ENCODE data around the gene GNL1.
"Not testable (repeated sequence)": the region's sequence is repeated elsewhere in the genome, so short reads cannot be mapped to it uniquely, and the experiment has no call there.

Gene GNL1

GRCh38 chr6:30529349-30529875 is 26.9 kb downstream of the GNL1 start:
- not testable (repeated sequence) for DNase-seq

- DNase-seq, result not testable (repeated sequence)
Measured at GRCh38 chr6:30526444-30526843, 29.8 kb downstream of the GNL1 start.

GRCh38 chr6:30521952-30522351 is 34.3 kb downstream of the GNL1 start:
- DNase-seq, result not testable (repeated sequence)

GRCh38 chr6:30521082-30521481 is 35.2 kb downstream of the GNL1 start:
- DNase-seq, result not testable (repeated sequence)

DNA sequence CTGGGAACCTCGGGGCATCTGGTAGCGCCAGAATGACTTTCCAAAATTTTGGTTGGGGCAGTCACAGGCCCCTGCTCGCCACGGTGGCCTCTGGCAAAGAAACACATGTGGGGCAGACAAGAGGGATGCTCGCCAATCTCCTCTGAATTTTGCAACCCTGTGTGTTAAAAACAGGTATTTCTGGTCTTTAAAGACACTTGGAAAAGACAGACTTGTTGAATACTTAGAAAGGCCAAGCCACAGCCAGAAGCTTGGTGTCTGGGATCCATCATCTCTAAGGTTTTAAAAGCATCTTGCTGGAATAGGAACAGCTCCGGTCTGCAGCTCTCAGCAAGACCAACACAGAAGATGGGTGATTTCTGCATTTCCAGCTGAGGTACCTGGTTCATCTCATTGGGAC is 35.8 kb downstream of the GNL1 start:
- no peak for DNase-seq

DNA sequence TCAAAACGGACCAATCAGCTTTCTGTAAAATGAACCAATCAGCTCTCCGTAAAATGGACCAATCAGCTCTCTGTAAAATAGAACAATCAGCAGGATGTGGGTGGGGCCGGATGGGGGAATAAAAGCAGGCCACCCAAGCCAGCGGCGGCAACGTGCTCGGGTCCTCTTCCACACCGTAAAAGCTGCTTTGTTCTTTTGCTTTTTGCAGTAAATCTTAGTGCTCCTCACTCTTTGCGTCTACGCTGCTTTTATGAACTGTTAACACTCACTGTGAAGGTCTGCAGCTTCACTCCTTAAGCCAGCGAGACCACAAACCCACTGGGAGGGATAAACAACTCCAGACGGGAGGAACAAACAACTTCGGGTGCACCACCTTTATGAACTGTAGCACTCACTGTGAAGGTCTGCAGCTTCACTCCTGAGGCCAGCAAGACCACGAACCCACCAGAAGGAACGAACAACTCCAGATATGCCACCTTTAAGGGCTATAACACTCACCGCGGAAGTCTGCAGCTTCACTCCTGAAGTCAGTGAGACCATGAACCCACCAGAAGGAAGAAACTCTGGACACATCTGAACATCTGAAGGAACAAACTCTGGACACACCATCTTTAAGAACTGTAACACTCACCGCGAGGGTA is 37.7 kb downstream of the GNL1 start:
- DNase-seq, result not testable (repeated sequence)

- DNase-seq, result not testable (repeated sequence)
Measured at GRCh38 chr6:30517767-30518504, 38.4 kb downstream of the GNL1 start.

DNA sequence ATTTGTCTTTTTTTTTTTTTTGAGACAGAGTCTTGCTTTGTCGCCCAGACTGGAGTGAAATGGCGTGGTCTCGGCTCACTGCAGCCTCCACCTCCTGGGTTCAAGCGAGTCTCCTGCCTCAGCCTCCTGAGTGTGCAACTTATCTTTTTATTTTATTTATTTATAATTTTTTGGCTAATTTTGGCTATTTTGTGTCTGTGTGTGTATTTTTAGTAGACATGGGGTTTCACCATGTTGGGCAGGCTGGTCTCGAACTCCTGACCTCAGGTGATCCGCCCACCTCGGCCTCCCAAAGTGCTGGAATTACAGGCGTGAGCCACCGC is 39.6 kb downstream of the GNL1 start:
- not testable (repeated sequence) for DNase-seq

DNA sequence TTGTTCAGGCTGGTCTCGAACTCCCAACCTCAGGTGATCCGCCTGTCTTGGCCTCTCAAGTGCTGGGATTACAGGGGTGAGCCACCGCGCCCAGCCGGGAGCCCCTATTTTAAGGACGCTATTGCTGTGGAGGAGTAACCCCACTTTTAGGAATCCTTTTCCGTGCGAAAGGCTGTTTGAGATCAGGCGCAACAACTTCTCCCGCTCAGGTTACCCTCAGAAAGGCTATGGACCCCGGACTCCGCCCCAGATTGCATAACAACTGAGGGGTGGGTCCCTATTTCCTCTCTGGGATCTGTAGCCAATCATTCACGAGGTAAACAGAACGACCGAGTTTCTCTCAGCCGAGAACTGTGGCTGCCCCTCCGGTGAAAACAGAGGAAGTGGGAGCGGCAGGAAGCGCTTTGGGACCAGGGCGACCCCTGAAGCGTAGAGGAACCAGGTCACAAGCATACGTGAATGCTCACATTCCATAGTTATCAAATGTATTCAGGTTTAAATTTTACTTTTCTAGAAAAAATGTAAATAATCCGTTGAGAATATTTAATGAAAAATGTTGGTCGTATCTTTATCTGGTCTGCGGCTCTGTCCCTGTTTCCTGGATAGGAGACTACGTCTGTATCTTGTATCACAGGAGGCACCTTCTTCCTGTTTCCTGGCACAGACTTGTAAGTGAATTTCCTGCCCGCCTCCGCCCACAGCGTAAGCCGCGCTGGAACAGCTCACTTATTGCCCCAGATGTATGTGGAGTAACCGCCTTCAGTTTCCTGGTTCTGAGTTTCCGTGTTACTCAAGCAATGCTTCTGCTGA is 40.1 kb downstream of the GNL1 start:
- DNase-seq, result no peak

- DNase-seq, result no peak
Measured at GRCh38 chr6:30515106-30515505, 41.2 kb downstream of the GNL1 start.

GRCh38 chr6:30513451-30513850 is 42.8 kb downstream of the GNL1 start:
- DNase-seq, result no peak

DNA sequence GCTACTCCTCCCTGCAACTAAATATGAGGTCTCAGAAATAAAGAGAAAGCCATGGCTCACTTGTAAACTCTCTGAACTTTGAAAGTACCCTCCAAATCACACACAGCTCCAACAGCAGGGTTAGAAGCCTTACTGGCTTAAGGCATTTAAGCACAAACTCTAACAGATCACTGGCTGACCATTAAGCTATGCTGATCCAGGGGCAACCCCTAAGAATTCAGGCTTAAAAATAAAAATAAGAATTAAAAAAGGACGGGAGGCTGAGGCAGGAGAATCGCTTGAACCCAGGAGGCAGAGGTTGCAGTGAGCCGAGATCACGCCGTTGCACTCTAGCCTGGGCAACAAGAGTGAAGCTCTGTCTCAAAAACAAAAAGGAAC is 45.1 kb downstream of the GNL1 start:
- no peak for DNase-seq

DNA sequence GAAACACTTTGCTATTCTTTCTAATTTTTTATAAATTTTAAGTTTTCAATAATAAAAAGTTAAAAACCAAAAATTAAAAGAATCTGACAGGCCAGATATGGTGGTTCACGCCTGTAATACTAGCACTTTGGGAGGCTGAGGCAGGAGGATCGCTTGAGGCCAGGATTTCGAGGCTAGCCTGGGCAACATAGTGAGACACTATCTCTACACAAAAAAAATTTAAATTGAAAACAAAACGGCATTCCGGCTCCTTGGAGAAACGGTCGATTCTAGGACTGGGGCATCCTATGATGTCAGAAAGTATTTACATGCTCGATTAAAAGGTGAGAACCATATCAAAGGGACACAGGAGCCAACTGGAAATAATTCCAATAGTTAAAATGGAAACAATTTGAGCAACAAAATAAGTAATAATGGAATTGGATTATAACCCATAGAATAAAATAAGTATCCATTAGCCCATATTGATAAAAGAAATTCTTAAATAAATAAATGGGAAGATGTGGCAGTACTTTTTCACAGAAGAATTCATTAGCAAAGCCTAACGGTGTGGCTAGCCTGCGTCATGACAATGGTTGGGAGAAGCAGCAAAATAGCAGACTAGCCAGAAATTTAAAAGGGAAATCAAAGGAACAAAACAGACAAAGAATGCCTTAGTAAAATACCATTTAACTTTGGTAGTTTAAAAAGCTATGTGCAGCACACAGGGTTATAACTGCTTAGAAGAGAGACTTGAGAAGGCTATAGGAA is 45.7 kb downstream of the GNL1 start:
- no peak for DNase-seq

- no peak for DNase-seq
Measured at GRCh38 chr6:30508890-30509736, 47.2 kb downstream of the GNL1 start.

DNA sequence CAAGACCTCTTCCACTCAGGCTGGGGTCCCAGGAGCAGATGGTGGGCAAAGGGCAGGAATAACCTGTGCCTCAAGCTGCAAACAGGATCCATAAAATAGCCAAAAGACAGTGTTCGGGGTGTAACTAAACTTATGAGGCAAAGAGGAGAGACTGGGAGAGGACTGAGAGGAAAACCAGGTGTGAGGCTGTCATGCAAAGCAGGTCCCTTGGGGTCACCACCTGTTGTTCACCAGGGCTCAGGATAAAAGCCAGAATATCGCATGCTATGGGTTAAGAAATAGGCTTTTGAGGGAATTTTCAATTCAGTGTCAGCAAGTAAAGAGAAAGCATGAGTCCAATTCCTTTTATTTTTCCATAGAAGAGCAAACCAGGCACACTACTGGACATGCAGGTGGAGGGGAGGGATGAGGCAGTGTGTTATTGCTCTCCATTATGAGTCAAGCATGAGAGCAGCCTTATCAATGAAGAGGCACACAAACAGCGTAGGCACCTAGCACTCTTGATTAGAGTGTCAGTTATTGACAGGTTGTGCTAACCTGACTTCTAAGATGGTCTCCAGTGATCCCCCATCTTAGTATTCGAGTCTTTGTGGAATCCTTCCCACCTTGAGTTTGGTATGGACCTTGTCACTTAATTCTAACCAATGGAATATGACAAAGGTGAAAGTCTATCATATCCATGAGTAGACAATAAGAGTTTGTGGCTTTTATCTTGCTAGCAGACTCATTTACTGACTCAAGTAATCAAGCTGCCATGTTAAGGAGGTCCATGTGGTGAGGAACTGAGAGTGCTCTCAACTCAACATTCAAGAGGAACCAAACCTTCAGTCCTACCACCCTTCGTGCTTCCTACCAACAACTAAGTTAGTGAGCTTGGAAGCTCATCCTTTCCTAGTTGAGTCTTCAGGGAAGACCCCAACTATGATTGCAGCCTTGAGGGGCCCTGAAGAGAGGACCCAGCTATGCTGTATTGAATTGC is 48.2 kb downstream of the GNL1 start:
- DNase-seq, result no peak

DNA sequence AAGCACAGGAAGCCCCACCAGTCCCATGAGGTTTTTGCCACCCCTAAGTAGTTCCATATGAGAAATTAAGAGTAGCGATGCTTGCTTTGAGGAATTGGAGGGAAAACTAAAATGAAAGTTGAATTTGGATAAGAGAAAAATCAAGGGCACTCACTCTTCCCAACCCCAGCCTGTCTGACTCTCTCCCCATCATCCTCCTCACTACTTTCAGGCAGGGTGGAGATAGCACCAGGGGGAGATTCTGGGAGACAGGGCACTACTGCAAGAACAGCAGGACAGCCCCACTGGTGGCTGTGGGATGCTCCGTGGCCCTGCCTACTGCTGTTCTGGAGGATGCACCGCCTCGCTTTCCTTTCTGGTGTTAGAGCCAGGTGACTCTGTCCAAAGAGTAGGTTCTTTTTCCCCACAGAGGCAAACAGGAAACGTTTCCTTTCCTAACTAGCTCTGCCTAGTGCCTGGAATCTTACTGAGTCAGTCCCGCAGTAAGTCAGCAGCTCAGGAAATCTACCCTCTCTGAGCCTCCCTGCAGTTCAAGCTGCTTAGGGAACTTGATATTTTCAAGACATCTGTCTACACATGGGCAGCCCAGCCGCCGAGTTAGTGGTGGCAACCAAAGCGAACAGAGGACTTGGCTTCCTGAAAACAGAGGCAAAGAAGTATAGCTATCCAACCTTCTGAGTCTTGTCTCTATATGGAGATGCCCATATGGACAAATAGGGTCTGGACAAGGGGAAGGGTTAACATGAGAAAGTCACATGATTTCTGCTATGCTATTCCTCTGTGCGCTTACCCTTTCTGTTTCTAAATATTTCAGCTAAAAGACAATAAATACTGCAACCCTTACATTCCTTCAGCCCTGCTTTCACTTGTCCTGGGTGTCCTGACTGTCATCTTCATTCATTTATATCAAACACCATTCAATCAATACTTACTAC is 55.6 kb downstream of the GNL1 start:
- no peak for DNase-seq

- DNase-seq, result not testable (repeated sequence)
Measured at GRCh38 chr6:30498705-30499104, 57.6 kb downstream of the GNL1 start.

DNA sequence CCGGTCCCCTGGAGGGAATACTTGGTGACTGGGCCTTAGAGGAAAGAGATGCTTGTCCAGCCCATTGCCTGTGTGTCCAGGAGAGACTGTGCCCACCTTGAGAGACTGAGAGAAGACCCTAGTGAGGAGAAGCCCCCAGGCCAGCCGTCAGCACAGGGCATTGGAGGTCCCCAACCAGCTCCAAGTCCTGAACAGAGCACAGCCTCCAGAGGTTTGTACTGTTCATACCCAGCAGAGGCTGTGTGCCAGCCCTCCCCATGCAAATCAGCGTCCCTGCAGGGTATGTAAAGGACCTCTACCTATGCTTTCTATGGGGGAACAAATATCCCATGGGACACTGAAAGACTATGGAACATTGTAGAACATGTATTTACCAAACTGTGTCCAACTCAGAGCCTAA is 58.6 kb downstream of the GNL1 start:
- no peak for DNase-seq

DNA sequence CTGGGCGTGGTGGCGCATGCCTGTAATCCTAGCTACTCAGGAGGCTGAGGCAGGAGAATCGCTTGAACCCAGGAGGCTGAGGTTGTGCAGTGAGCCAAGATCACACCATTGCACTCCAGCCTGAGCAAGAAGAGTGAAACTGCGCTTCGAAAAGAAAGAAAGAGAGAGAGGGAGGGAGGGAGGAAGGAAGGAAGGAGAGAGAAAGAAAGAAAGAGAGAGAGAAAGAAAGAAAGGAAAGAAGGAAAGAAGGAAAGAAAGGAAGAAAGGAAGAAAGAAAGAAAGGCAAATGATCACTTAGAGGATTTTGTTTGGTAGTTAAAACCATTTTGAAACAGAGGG is 59.1 kb downstream of the GNL1 start:
- not testable (repeated sequence) for DNase-seq

DNA sequence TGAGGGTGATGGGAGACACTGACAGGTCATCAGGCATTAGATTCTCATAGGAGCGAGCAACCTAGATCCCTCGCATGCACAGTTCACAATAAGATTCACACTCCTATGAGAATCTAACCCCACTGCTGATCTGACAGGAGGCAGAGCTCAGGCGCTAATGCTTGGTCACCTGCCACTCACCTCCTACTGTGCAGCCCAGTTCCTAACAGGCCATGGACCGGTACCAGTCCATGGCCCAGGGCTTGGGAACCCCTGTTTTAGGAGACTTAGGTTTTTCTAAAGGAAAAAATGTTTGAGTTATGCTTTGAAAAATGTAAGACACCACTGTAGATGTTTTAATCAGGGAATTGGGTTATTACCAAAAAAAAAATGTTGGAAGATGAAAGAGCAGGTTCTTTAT is 60.3 kb downstream of the GNL1 start:
- no peak for DNase-seq

Data from NCI-H1417 treated with DMSO at 0.1 percent for 48 hours (cell line).